Breast epithelium (tissue), 3 donors: ENCODE measurements around the gene GAK.

ENCODE experiments used
- CTCF ChIP-seq, 3 donors: fragments of 450-650 bp; IDR thresholded peaks; one replicate each; pipeline ENCODE4 v1.5.1; 2016 to 2017; ENCODE audit warnings: antibody characterized with exemption in 3 of 3, mild to moderate bottlenecking in 3 of 3, moderate library complexity in 3 of 3
- POLR2A ChIP-seq: fragments of 450-650 bp; IDR thresholded peaks from one replicate; pipeline ENCODE4 v1.6.1; 2016; ENCODE audit warnings: antibody characterized with exemption, mild to moderate bottlenecking, moderate library complexity
- POLR2AphosphoS5 ChIP-seq, 3 donors: sonication (generic); formaldehyde crosslinking; IDR thresholded peaks; one replicate each; pipeline ENCODE4 v1.6.1; 2017; ENCODE audit warnings: antibody characterized with exemption in 3 of 3

- TF ChIP-seq POLR2A: no peak
- TF ChIP-seq POLR2AphosphoS5 (IDR thresholded peaks at IDR 0.05): no peak
- no peak for TF ChIP-seq CTCF (IDR thresholded peaks at IDR 0.05)
Observed at GRCh38 chr4:959338-960139, 27.4 kb upstream of the GAK start.
